ENCODE data around the gene TRIM26. TPM values are rescaled to one million over a fixed set of nuclear protein-coding genes. Genes with fewer than 3 reads are reported as not detected.

TRIM26 gene
- polyA plus RNA-seq, 1 of the 3 experiments (the other 2 are of a cell fraction) = 26.1 TPM

- no peaks in the 10 kb centered on the region for H4K20me1 ChIP-seq (ENCODE audit: insufficient read depth)
- no peak overlapping the region for H3K9ac ChIP-seq
- H3K9me3 ChIP-seq = no peaks in the 10 kb centered on the region
- H3K27ac ChIP-seq (ENCODE audit: low read depth in 2 of 2, low read length in 1 of 2) = no peak overlapping the region
- H3K4me3 ChIP-seq (ENCODE audit: low read depth in 2 of 2, low read length in 1 of 2) = no peak overlapping the region
- POLR2A ChIA-PET = no interaction called here
- H2AFZ ChIP-seq (ENCODE audit: low read depth) = no peak overlapping the region
- H3K4me2 ChIP-seq = no peak overlapping the region
- peaks cover 34% of the 10 kb centered on the region; the same call in 1 of the 2 replicates for H3K27me3 ChIP-seq (ENCODE audit: insufficient read depth)
- no peaks in the 10 kb centered on the region for H3K9me2 ChIP-seq
- no peaks in the 10 kb centered on the region for H3K79me2 ChIP-seq (ENCODE audit: insufficient read depth)
- no peaks in the 10 kb centered on the region; a peak in 1 of 4 replicates for H3K4me1 ChIP-seq (ENCODE audit: control insufficient read depth in 1 of 2, insufficient read depth in 2 of 2, low read depth in 1 of 2, low read length in 1 of 2)
- CTCF ChIA-PET = interaction anchor here (2.7 to 6.4 kb wide), 2 partner anchors 24 to 52 kb away, joined by 12 to 38 read pairs; no protein-coding TSS in a partner anchor
- WGBS (ENCODE audit: low lambda C conversion rate) = 46% methylated on average over 2 of the region's 2 CpGs
- no peaks in the 10 kb centered on the region for H3F3A ChIP-seq (replicated peaks; ENCODE audit: insufficient read depth)
- H3K36me3 ChIP-seq (replicated peaks in 1 of 2; ENCODE audit: control insufficient read depth in 1 of 2, insufficient read depth in 2 of 2, low read length in 1 of 2) = no peaks in the 10 kb centered on the region
- DNase-seq = no peak
- TF ChIP-seq RCOR1 (IDR thresholded peaks at IDR 0.05; ENCODE audit: low read length) = no peak
- TF ChIP-seq EP300 (IDR thresholded peaks at IDR 0.05; ENCODE audit: borderline replicate concordance in 1 of 2, low read depth in 1 of 2, low read length in 1 of 2) = no peak
These were observed 57.5 kb downstream of the TRIM26 start for GRCh38 chr6:30155520-30156261.

- H3K27me3 ChIP-seq (ENCODE audit: insufficient read depth) = peaks cover 28% of the 10 kb centered on the region; the same call in 1 of the 2 replicates
- no peaks in the 10 kb centered on the region for H3K79me2 ChIP-seq (ENCODE audit: insufficient read depth)
- H3K27ac ChIP-seq (ENCODE audit: low read depth in 2 of 2, low read length in 1 of 2) = no peak overlapping the region
- WGBS (ENCODE audit: low lambda C conversion rate) = 2% methylated on average over 12 of the region's 12 CpGs
- H3K4me3 ChIP-seq (ENCODE audit: low read depth in 2 of 2, low read length in 1 of 2) = no peak overlapping the region
- H3K36me3 ChIP-seq (replicated peaks in 1 of 2; ENCODE audit: control insufficient read depth in 1 of 2, insufficient read depth in 2 of 2, low read length in 1 of 2) = no peaks in the 10 kb centered on the region
- H3K9me2 ChIP-seq = no peaks in the 10 kb centered on the region
- DNase-seq = no peak
- POLR2A ChIA-PET = no interaction called here
- no peaks in the 10 kb centered on the region for H3F3A ChIP-seq (replicated peaks; ENCODE audit: insufficient read depth)
- H3K4me2 ChIP-seq = peak overlapping the region; percentile 54; the same call in 1 of the 2 replicates
- H3K9me3 ChIP-seq = no peaks in the 10 kb centered on the region
- H4K20me1 ChIP-seq (ENCODE audit: insufficient read depth) = no peaks in the 10 kb centered on the region
- CTCF ChIA-PET = interaction anchor here (1.4 to 6.4 kb wide), 3 partner anchors 23 to 51 kb away, joined by 5 to 38 read pairs (median 12); no protein-coding TSS in a partner anchor
- TF ChIP-seq FOSL2 (IDR thresholded peaks at IDR 0.05; ENCODE audit: borderline replicate concordance, low read depth) (peak; percentile 45; the same call in 1 of the 2 replicates), JUND (IDR thresholded peaks at IDR 0.05) (0 out of 2 replicates have a peak, but pooled peaks have one; percentile 22), GABPA (IDR thresholded peaks at IDR 0.05; ENCODE audit: low read depth) (no peak), USF1 (IDR thresholded peaks at IDR 0.05; ENCODE audit: borderline replicate concordance, low read depth) (no peak)
- no peaks in the 10 kb centered on the region; a peak in 1 of 4 replicates for H3K4me1 ChIP-seq (ENCODE audit: control insufficient read depth in 1 of 2, insufficient read depth in 2 of 2, low read depth in 1 of 2, low read length in 1 of 2)
- H3K9ac ChIP-seq = no peak overlapping the region
- no peak overlapping the region for H2AFZ ChIP-seq (ENCODE audit: low read depth)
These were observed 58.3 kb downstream of the TRIM26 start for GRCh38 chr6:30154709-30155519.

GRCh38 chr6:30154061-30154460 is 59.1 kb downstream of the TRIM26 start:
- Histone ChIP-seq H2AFZ (ENCODE audit: low read depth) (no peak overlapping the region), H3K4me2 (no peak overlapping the region; the same call in 1 of the 2 replicates), H3K9ac (no peak overlapping the region), H3F3A (replicated peaks; ENCODE audit: insufficient read depth) (no peaks in the 10 kb centered on the region), H3K27ac (ENCODE audit: low read depth in 2 of 2, low read length in 1 of 2) (no peak overlapping the region), H4K20me1 (ENCODE audit: insufficient read depth) (no peaks in the 10 kb centered on the region), H3K4me1 (ENCODE audit: control insufficient read depth in 1 of 2, insufficient read depth in 2 of 2, low read depth in 1 of 2, low read length in 1 of 2) (no peaks in the 10 kb centered on the region; a peak in 1 of 4 replicates), H3K9me3 (no peaks in the 10 kb centered on the region), H3K9me2 (no peaks in the 10 kb centered on the region), H3K36me3 (replicated peaks in 1 of 2; ENCODE audit: control insufficient read depth in 1 of 2, insufficient read depth in 2 of 2, low read length in 1 of 2) (no peaks in the 10 kb centered on the region), H3K4me3 (ENCODE audit: low read depth in 2 of 2, low read length in 1 of 2) (no peak overlapping the region), H3K27me3 (ENCODE audit: insufficient read depth) (peaks cover 20% of the 10 kb centered on the region; the same call in 1 of the 2 replicates), H3K79me2 (ENCODE audit: insufficient read depth) (no peaks in the 10 kb centered on the region)
- DNase-seq = no peak
- 21% methylated on average over 17 of the region's 17 CpGs for WGBS (ENCODE audit: low lambda C conversion rate)
- ChIA-PET CTCF (interaction anchor here (1.4 to 6.4 kb wide), 3 partner anchors 22 to 50 kb away, joined by 5 to 38 read pairs (median 12); no protein-coding TSS in a partner anchor), POLR2A (no interaction called here)
- TF ChIP-seq POLR2AphosphoS5 (IDR thresholded peaks at IDR 0.05; ENCODE audit: low read depth, low read length) (no peak), EP300 (IDR thresholded peaks at IDR 0.05; ENCODE audit: borderline replicate concordance in 1 of 2, low read depth in 1 of 2, low read length in 1 of 2) (no peak), JUND (IDR thresholded peaks at IDR 0.05) (no peak), MAX (IDR thresholded peaks at IDR 0.05; ENCODE audit: low read depth) (no peak), GABPA (IDR thresholded peaks at IDR 0.05; ENCODE audit: low read depth) (no peak), SMC3 (IDR thresholded peaks at IDR 0.05; ENCODE audit: low read depth, low read length) (no peak), REST (IDR thresholded peaks at IDR 0.05; ENCODE audit: low read depth, low read length) (no peak), ELF1 (IDR thresholded peaks at IDR 0.05) (no peak), USF1 (IDR thresholded peaks at IDR 0.05; ENCODE audit: borderline replicate concordance, low read depth) (no peak)

All from SK-N-SH (cell line).